NK-92 (cell line): ENCODE data around the gene CCDC138.

Experiments used
- DNase-seq: peaks from one replicate; lab custom pipeline; 2025; ENCODE audit not compliant: unreplicated experiment; lab: John Stamatoyannopoulos, UW

Gene CCDC138

GRCh38 chr2:108893277-108893676, 106.7 kb downstream of the CCDC138 start:
- no peak for DNase-seq

- DNase-seq, result no peak
Observed at GRCh38 chr2:108894766-108895165, 108.2 kb downstream of the CCDC138 start.

GRCh38 chr2:108895188-108895587, 108.6 kb downstream of the CCDC138 start:
- DNase-seq, result no peak

GRCh38 chr2:108896741-108897140, 110.2 kb downstream of the CCDC138 start:
- no peak for DNase-seq

GRCh38 chr2:108898315-108899082, 111.9 kb downstream of the CCDC138 start:
- no peak for DNase-seq

- DNase-seq, result no peak
Observed at GRCh38 chr2:108904680-108905079, 118.1 kb downstream of the CCDC138 start.

GRCh38 chr2:108905176-108905575, 118.6 kb downstream of the CCDC138 start:
- no peak for DNase-seq

- no peak for DNase-seq
Observed at GRCh38 chr2:108905906-108906305, 119.3 kb downstream of the CCDC138 start.

- no peak for DNase-seq
Observed at GRCh38 chr2:108906403-108907077, 120.0 kb downstream of the CCDC138 start.

GRCh38 chr2:108907822-108908712, 121.5 kb downstream of the CCDC138 start:
- DNase-seq, result no peak

- no peak for DNase-seq
Observed at GRCh38 chr2:108908713-108909070, 122.1 kb downstream of the CCDC138 start.

GRCh38 chr2:108909275-108909823, 122.8 kb downstream of the CCDC138 start:
- DNase-seq, result no peak

- no peak for DNase-seq
Observed at GRCh38 chr2:108910011-108910431, 123.5 kb downstream of the CCDC138 start.

- no peak for DNase-seq
Observed at GRCh38 chr2:108910541-108911396, 124.2 kb downstream of the CCDC138 start.

GRCh38 chr2:108911401-108911800, 124.8 kb downstream of the CCDC138 start:
- no peak for DNase-seq

GRCh38 chr2:108911807-108912628, 125.4 kb downstream of the CCDC138 start:
- DNase-seq, result no peak

- no peak for DNase-seq
Observed at GRCh38 chr2:108912629-108912902, 126.0 kb downstream of the CCDC138 start.

- no peak for DNase-seq
Observed at GRCh38 chr2:108916122-108916795, 129.7 kb downstream of the CCDC138 start.

GRCh38 chr2:108916796-108917421, 130.3 kb downstream of the CCDC138 start:
- DNase-seq, result no peak
